Endothelial cell of umbilical vein (primary cell): ENCODE data around the gene SPPL3.

Experiments used
- CTCF ChIP-seq, 2 donors: IDR thresholded peaks; 1 replicate in 1 of 2; 2 replicates in 1 of 2; pipeline ENCODE4 v1.5.1; 2011; ENCODE audit warnings: low read length in 2 of 2, mild to moderate bottlenecking in 2 of 2, moderate library complexity in 2 of 2, control low read depth in 1 of 2, inconsistent platforms in 1 of 2, low read depth in 1 of 2; ENCODE audit not compliant: insufficient read depth in 1 of 2; ENCODE audit errors: extremely low read depth in 1 of 2
- EZH2 ChIP-seq: IDR thresholded peaks from 2 replicates; pipeline ENCODE4 v1.6.1; 2012; ENCODE audit warnings: borderline replicate concordance, low read depth, mild to moderate bottlenecking, moderate library complexity, low read length, inconsistent platforms; ENCODE audit not compliant: severe bottlenecking
- GATA2 ChIP-seq: IDR thresholded peaks from 2 replicates; pipeline ENCODE4 v1.7.0; 2011; ENCODE audit warnings: low read depth, mild to moderate bottlenecking, moderate library complexity, mixed read lengths, low read length; ENCODE audit not compliant: insufficient read length, insufficient read depth
- JUN ChIP-seq: IDR thresholded peaks from 2 replicates; pipeline ENCODE4 v1.6.1; 2011; ENCODE audit warnings: borderline replicate concordance, low read depth; ENCODE audit not compliant: insufficient read length, insufficient read depth
- MAX ChIP-seq: IDR thresholded peaks from 2 replicates; pipeline ENCODE4 v1.6.1; 2011; ENCODE audit not compliant: insufficient read depth, insufficient read length
- MYC ChIP-seq: IDR thresholded peaks from one replicate; pipeline ENCODE4 v1.6.1; 2011; ENCODE audit warnings: mild to moderate bottlenecking, low read depth, low read length
- POLR2A ChIP-seq: IDR thresholded peaks from 2 replicates; pipeline ENCODE4 v1.6.1; 2012; ENCODE audit warnings: low read depth, mild to moderate bottlenecking, control low read depth, low read length
- POLR2AphosphoS5 ChIP-seq: IDR thresholded peaks from 2 replicates; pipeline ENCODE4 v1.6.1; 2012; ENCODE audit warnings: low read depth, mild to moderate bottlenecking, control low read depth, low read length, moderate library complexity; ENCODE audit not compliant: insufficient read depth

- TF ChIP-seq CTCF (IDR thresholded peaks at IDR 0.05; ENCODE audit: extremely low read depth in 1 of 2, insufficient read depth in 1 of 2, low read depth in 1 of 2, low read length in 2 of 2) (no peak), POLR2A (no peak), JUN (no peak), EZH2 (no peak), MAX (no peak), POLR2AphosphoS5 (no peak), MYC (no peak), GATA2 (no peak)
Measured at GRCh38 chr12:120767071-120768024, 136.8 kb downstream of the SPPL3 start.
